ENCODE measurements around the gene TFAP2A.

Gene TFAP2A

DNA sequence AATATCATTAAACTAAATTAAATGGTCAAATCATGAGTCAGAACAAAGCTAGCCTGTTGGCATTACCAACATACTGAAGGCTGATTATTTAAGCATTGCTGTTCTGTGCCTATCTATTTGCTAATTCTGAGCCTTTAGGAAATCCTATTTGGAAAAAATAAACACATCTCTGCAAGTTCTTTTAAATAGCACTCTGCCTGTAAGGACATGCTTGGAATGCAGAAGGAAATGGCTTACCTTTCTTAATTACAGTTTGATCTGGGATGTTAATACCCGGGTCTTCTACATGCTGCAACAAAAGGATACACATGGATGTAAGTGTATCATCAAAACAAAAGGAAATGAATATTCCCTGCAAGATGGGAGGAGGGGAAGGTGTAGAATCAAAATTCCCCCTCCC is 8.3 kb downstream of the TFAP2A start:
- Histone ChIP-seq H3K4me2 (ENCODE audit: low read length) (no peak overlapping the region), H3F3A (ENCODE audit: insufficient read depth, low read length) (no peaks in the 10 kb centered on the region), H3K27me3 (ENCODE audit: insufficient read depth, low read length) (no peaks in the 10 kb centered on the region), H4K20me1 (ENCODE audit: insufficient read depth, low read length) (no peaks in the 10 kb centered on the region), H3K9ac (ENCODE audit: low read length) (no peak overlapping the region), H3K9me2 (ENCODE audit: low read depth, low read length) (no peaks in the 10 kb centered on the region), H2AFZ (ENCODE audit: low read length) (no peak overlapping the region), H3K4me1 (ENCODE audit: insufficient read depth, low read length, severe bottlenecking) (peaks cover 21% of the 10 kb centered on the region), H3K27ac (ENCODE audit: low read depth, low read length, poor library complexity, severe bottlenecking) (no peak overlapping the region), H3K9me3 (ENCODE audit: low read length) (no peaks in the 10 kb centered on the region), H3K36me3 (ENCODE audit: insufficient read depth, low read length) (no peaks in the 10 kb centered on the region; the same call in 1 of the 2 replicates), H3K79me2 (ENCODE audit: insufficient read depth, low read length) (no peaks in the 10 kb centered on the region), H3K4me3 (ENCODE audit: low read depth, low read length, poor library complexity, severe bottlenecking) (no peak overlapping the region)
- TF ChIP-seq, protein P1, sequence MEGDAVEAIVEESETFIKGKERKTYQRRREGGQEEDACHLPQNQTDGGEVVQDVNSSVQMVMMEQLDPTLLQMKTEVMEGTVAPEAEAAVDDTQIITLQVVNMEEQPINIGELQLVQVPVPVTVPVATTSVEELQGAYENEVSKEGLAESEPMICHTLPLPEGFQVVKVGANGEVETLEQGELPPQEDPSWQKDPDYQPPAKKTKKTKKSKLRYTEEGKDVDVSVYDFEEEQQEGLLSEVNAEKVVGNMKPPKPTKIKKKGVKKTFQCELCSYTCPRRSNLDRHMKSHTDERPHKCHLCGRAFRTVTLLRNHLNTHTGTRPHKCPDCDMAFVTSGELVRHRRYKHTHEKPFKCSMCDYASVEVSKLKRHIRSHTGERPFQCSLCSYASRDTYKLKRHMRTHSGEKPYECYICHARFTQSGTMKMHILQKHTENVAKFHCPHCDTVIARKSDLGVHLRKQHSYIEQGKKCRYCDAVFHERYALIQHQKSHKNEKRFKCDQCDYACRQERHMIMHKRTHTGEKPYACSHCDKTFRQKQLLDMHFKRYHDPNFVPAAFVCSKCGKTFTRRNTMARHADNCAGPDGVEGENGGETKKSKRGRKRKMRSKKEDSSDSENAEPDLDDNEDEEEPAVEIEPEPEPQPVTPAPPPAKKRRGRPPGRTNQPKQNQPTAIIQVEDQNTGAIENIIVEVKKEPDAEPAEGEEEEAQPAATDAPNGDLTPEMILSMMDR (IDR thresholded peaks at IDR 0.05; ENCODE audit: low read length) = no peak
- no peak for TF ChIP-seq EZH2 (IDR thresholded peaks at IDR 0.05; ENCODE audit: borderline replicate concordance, low read length)

DNA sequence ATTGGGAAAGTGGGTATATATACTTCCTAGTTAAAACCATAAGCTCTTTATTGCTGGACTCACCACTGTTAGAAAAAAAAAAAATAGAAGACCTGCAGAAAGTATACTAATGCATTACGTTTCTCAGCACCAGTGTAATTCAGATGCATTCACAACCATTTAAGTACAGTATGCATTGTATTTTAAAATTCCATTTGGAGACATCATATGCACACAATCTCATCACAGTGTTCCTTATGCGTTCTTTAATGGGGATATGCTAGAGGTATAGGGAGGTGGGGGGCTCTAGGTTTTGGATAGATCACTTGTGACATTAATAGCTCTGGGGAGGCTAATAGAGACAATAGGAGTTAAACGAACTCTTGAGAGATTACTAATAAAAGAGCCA is 9.4 kb downstream of the TFAP2A start:
- Histone ChIP-seq H3K27ac (ENCODE audit: low read depth, low read length, poor library complexity, severe bottlenecking) (no peak overlapping the region), H3K79me2 (ENCODE audit: insufficient read depth, low read length) (no peaks in the 10 kb centered on the region), H3K4me1 (ENCODE audit: insufficient read depth, low read length, severe bottlenecking) (peaks cover 21% of the 10 kb centered on the region), H2AFZ (ENCODE audit: low read length) (no peak overlapping the region), H3K36me3 (ENCODE audit: insufficient read depth, low read length) (no peaks in the 10 kb centered on the region; the same call in 1 of the 2 replicates), H3K4me2 (ENCODE audit: low read length) (no peak overlapping the region), H3K27me3 (ENCODE audit: insufficient read depth, low read length) (no peaks in the 10 kb centered on the region), H3K9me3 (ENCODE audit: low read length) (no peaks in the 10 kb centered on the region), H4K20me1 (ENCODE audit: insufficient read depth, low read length) (no peaks in the 10 kb centered on the region), H3K4me3 (ENCODE audit: low read depth, low read length, poor library complexity, severe bottlenecking) (no peak overlapping the region), H3K9me2 (ENCODE audit: low read depth, low read length) (no peaks in the 10 kb centered on the region), H3F3A (ENCODE audit: insufficient read depth, low read length) (no peaks in the 10 kb centered on the region), H3K9ac (ENCODE audit: low read length) (no peak overlapping the region)
- TF ChIP-seq, protein P1 (IDR thresholded peaks at IDR 0.05; ENCODE audit: low read length) = no peak
- TF ChIP-seq EZH2 (IDR thresholded peaks at IDR 0.05; ENCODE audit: borderline replicate concordance, low read length) = no peak

DNA sequence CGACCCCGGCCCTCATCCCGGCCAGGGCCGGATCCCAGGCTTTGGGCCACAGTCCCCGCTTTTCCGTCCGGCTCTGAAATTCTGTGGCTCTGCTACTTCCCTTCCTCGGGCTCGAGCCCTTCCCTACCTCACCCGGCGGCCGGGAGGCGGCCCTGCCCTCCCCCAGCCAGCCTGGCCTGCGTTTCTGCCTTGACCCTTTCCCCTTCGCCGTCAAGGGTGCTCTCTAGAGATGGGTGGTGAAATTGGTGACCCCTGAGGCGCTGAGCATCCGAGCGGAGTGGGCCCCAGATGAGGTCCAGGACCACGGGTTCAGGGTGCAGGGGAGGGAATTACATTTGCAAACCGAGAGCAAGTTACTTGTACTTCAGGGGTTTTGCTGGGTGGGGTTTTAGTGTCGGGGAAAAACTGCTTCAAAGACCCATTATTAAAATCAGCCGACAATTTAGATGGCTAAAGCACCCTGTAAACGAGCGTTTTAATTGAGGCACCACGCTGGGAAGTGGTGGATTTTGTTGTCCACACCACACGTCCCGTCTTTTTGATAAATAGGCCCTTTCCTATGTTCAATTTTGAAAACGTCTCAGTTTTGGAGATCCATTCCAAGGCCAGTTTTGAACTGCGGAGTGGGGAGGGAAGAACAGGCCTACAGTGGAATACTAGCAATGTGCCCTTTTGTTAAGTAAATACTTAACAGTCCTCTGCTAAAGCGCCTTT is 9.9 kb downstream of the TFAP2A start:
- no peaks in the 10 kb centered on the region for H3K9me3 ChIP-seq (ENCODE audit: low read length)
- no peaks in the 10 kb centered on the region for H3K9me2 ChIP-seq (ENCODE audit: low read depth, low read length)
- H3K4me2 ChIP-seq (ENCODE audit: low read length) = peak overlapping the region; percentile 82
- H3K36me3 ChIP-seq (ENCODE audit: insufficient read depth, low read length) = no peaks in the 10 kb centered on the region; the same call in 1 of the 2 replicates
- no peaks in the 10 kb centered on the region for H3K79me2 ChIP-seq (ENCODE audit: insufficient read depth, low read length)
- H3F3A ChIP-seq (ENCODE audit: insufficient read depth, low read length) = no peaks in the 10 kb centered on the region
- peak overlapping the region; percentile 59 for H3K27ac ChIP-seq (ENCODE audit: low read depth, low read length, poor library complexity, severe bottlenecking)
- no peaks in the 10 kb centered on the region for H4K20me1 ChIP-seq (ENCODE audit: insufficient read depth, low read length)
- H3K9ac ChIP-seq (ENCODE audit: low read length) = peak overlapping the region; percentile 56
- no peaks in the 10 kb centered on the region for H3K27me3 ChIP-seq (ENCODE audit: insufficient read depth, low read length)
- peaks cover 21% of the 10 kb centered on the region for H3K4me1 ChIP-seq (ENCODE audit: insufficient read depth, low read length, severe bottlenecking)
- H2AFZ ChIP-seq (ENCODE audit: low read length) = peak overlapping the region; percentile 90; the same call in 1 of the 2 replicates
- TF ChIP-seq EZH2 (IDR thresholded peaks at IDR 0.05; ENCODE audit: borderline replicate concordance, low read length) = no peak
- TF ChIP-seq, protein P1 (IDR thresholded peaks at IDR 0.05; ENCODE audit: low read length) = no peak
- H3K4me3 ChIP-seq (ENCODE audit: low read depth, low read length, poor library complexity, severe bottlenecking) = peak overlapping the region; percentile 68
